Measurements from ENCODE around the gene PCDHGC5. TPM values are rescaled to one million over a fixed set of nuclear protein-coding genes. Genes with fewer than 3 reads are reported as not detected.

PCDHGC5 gene
- total and polyA plus RNA-seq, 2 donors, result 0.11 to 0.19 TPM

DNA sequence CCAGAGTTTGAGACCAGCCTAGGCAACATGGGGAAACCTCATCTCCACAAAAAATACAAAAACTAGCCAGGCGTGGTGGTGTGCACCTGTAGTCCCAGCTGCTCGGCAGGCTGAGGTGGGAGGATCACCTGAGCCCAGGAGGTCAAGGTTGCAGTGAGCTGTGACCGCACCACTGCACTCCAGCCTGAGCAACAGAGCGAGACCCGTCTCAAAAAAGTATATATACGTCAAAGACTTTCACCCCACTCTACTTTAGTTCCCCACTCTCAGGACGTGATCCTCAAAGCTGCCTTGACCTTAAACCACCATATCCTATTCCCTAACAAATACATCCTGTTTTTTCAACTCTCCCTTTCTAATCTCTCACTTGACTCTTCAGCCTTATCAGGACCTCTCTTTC, 41.0 kb downstream of the PCDHGC5 start:
- DNase-seq (ENCODE audit: low read depth in 6 of 9, low spot score in 9 of 9), result no peak

DNA sequence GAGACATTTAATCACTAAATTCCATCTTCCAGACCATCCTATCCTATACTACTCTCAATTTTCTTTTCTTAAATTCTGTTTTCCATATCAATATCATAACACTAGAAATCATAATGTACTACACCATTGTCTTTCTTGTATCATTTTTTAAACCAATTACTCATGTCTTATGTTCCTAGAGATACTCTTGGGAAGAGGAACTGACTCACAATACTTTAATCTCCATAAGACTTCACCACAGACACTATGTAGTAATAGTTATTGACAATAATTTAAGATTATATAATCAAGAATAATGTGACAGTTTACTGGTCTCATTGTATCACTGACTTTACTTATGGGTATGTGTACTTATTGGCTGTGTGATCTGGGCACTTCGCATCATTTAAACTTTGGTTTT, 43.8 kb downstream of the PCDHGC5 start:
- no peaks in the 10 kb centered on the region for H3K9me3 ChIP-seq (ENCODE audit: control insufficient read depth in 2 of 2, insufficient read depth in 1 of 2, low read length in 1 of 2)
- peaks cover 0 to 6% of the 10 kb centered on the region in 2 donors for H3K4me1 ChIP-seq (ENCODE audit: control insufficient read depth in 2 of 2, insufficient read depth in 2 of 2, low read length in 2 of 2)
- H3K27ac ChIP-seq (ENCODE audit: low read depth in 1 of 2, low read length in 1 of 2), result no peak overlapping the region
- H3K4me3 ChIP-seq (ENCODE audit: low read length in 2 of 2), result no peak overlapping the region
- 98% methylated on average over 1 of the region's 1 CpG for WGBS
- H3K36me3 ChIP-seq (ENCODE audit: control insufficient read depth in 2 of 2, insufficient read depth in 2 of 2, low read length in 1 of 2), result peaks cover 40 to 72% of the 10 kb centered on the region in 2 donors
- no peak for DNase-seq (ENCODE audit: low read depth in 6 of 9, low spot score in 9 of 9)
- H3K27me3 ChIP-seq (ENCODE audit: control insufficient read depth in 2 of 2, insufficient read depth in 1 of 2, low read length in 1 of 2), result no peaks in the 10 kb centered on the region

More for the DNA sequence above, 41.0 kb downstream of the PCDHGC5 start:
- H3K27me3 ChIP-seq (ENCODE audit: control insufficient read depth in 2 of 2, insufficient read depth in 1 of 2, low read length in 1 of 2), result no peaks in the 10 kb centered on the region
- peak overlapping the region in 1 of 2 donors; percentile 77 for H3K27ac ChIP-seq (ENCODE audit: low read depth in 1 of 2, low read length in 1 of 2)
- WGBS, result 94% methylated on average over 7 of the region's 7 CpGs
- no peaks in the 10 kb centered on the region for H3K9me3 ChIP-seq (ENCODE audit: control insufficient read depth in 2 of 2, insufficient read depth in 1 of 2, low read length in 1 of 2)
- peaks cover 55 to 90% of the 10 kb centered on the region in 2 donors for H3K36me3 ChIP-seq (ENCODE audit: control insufficient read depth in 2 of 2, insufficient read depth in 2 of 2, low read length in 1 of 2)
- no peak overlapping the region for H3K4me3 ChIP-seq (ENCODE audit: low read length in 2 of 2)
- H3K4me1 ChIP-seq (ENCODE audit: control insufficient read depth in 2 of 2, insufficient read depth in 2 of 2, low read length in 2 of 2), result peaks cover 0 to 16% of the 10 kb centered on the region in 2 donors

DNA sequence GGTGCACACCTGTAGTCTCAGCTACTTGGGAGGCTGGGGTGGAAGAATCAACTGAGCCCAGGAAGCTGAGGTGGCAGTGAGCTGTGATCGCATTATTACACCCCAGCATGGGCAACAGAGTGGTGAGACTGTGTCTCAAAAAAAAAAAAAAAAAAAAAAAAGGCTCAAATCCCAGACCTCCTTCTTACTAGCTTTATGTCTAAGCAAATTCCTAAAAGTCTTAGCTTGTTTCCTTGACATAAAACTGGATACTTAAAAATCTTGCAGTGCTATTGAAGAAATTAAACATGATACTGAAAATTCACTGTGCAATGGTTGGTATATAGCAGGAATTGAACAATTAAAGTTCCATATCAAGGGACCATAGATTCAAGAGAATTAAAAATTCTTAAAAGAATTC, 45.0 kb downstream of the PCDHGC5 start:
- DNase-seq (ENCODE audit: low read depth in 6 of 9, low spot score in 9 of 9), result no peak
- H3K4me3 ChIP-seq (ENCODE audit: low read length in 2 of 2), result no peak overlapping the region
- H3K27me3 ChIP-seq (ENCODE audit: control insufficient read depth in 2 of 2, insufficient read depth in 1 of 2, low read length in 1 of 2), result no peaks in the 10 kb centered on the region
- no peaks in the 10 kb centered on the region for H3K9me3 ChIP-seq (ENCODE audit: control insufficient read depth in 2 of 2, insufficient read depth in 1 of 2, low read length in 1 of 2)
- H3K36me3 ChIP-seq (ENCODE audit: control insufficient read depth in 2 of 2, insufficient read depth in 2 of 2, low read length in 1 of 2), result peaks cover 31 to 61% of the 10 kb centered on the region in 2 donors
- H3K27ac ChIP-seq (ENCODE audit: low read depth in 1 of 2, low read length in 1 of 2), result no peak overlapping the region
- 97% methylated on average over 1 of the region's 1 CpG for WGBS
- peaks cover 0 to 6% of the 10 kb centered on the region in 2 donors for H3K4me1 ChIP-seq (ENCODE audit: control insufficient read depth in 2 of 2, insufficient read depth in 2 of 2, low read length in 2 of 2)

DNA sequence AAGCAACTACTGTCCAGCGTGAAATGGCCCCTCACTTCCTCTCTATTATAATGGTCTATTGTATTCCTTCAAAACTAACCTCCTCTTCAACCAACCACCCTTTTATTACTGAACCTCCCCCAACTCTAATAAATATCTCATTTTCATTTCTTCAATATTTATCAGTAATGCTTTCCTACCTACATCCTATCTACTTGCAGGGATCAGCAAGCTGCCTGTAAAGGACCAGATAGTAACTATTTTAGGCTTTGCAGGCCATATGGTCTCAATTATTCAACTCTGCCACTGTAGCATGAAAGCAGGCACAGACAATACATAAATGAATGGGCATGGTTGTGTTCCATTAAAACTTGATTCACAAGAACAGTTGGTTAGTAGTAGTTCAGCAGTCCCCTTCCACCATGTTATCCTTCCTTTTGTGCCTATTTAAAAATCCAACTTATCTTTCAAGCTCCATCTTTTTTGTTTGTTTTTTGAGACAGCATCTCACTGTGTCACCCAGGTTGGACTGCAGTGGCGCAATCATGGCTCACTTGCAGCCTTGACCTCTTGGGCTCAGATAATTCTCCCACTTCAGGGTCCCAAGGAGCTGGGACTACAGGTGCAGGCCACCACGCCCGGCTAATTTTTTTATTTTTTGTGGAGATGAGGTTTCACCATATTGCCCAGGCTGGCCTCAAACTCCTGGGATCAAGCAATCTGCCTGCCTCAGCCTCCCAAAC, 45.8 kb downstream of the PCDHGC5 start:
- Histone ChIP-seq H3K9me3 (ENCODE audit: control insufficient read depth in 2 of 2, insufficient read depth in 1 of 2, low read length in 1 of 2) (no peaks in the 10 kb centered on the region), H3K36me3 (ENCODE audit: control insufficient read depth in 2 of 2, insufficient read depth in 2 of 2, low read length in 1 of 2) (peaks cover 24 to 53% of the 10 kb centered on the region in 2 donors), H3K4me3 (ENCODE audit: low read length in 2 of 2) (no peak overlapping the region), H3K27me3 (ENCODE audit: control insufficient read depth in 2 of 2, insufficient read depth in 1 of 2, low read length in 1 of 2) (no peaks in the 10 kb centered on the region), H3K27ac (ENCODE audit: low read depth in 1 of 2, low read length in 1 of 2) (no peak overlapping the region), H3K4me1 (ENCODE audit: control insufficient read depth in 2 of 2, insufficient read depth in 2 of 2, low read length in 2 of 2) (peaks cover 0 to 2% of the 10 kb centered on the region in 2 donors)
- 98% methylated on average over 4 of the region's 4 CpGs for WGBS
- DNase-seq (ENCODE audit: low read depth in 6 of 9, low spot score in 9 of 9), result no peak

Other genes with a start within 250 kb of the PCDHGC5 start
- 0.33 TPM for gene PCDHB15, start 243.7 kb upstream of the PCDHGC5 start, total RNA-seq
- 0.66 TPM for gene PCDHB15, start 243.7 kb upstream of the PCDHGC5 start, polyA plus RNA-seq
- gene SLC25A2, start 185.0 kb upstream of the PCDHGC5 start, total RNA-seq, result 0.09 TPM
- 0.16 TPM for gene SLC25A2, start 185.0 kb upstream of the PCDHGC5 start, polyA plus RNA-seq
- 138 TPM for gene TAF7, start 168.3 kb upstream of the PCDHGC5 start, total RNA-seq
- 174 TPM for gene TAF7, start 168.3 kb upstream of the PCDHGC5 start, polyA plus RNA-seq
- 0.09 TPM for gene PCDHGA1, start 158.6 kb upstream of the PCDHGC5 start, total RNA-seq
- 0.16 TPM for gene PCDHGA1, start 158.6 kb upstream of the PCDHGC5 start, polyA plus RNA-seq
- gene PCDHGA2, start 150.3 kb upstream of the PCDHGC5 start, total RNA-seq, result 0.19 TPM
- 0.46 TPM for gene PCDHGA2, start 150.3 kb upstream of the PCDHGC5 start, polyA plus RNA-seq
- 0.19 TPM for gene PCDHGA3, start 145.3 kb upstream of the PCDHGC5 start, total RNA-seq
- gene PCDHGA3, start 145.3 kb upstream of the PCDHGC5 start, polyA plus RNA-seq, result 0.11 TPM
- 0.14 TPM for gene PCDHGB1, start 139.0 kb upstream of the PCDHGC5 start, total RNA-seq
- gene PCDHGB1, start 139.0 kb upstream of the PCDHGC5 start, polyA plus RNA-seq, result 0.11 TPM
- 0.19 TPM for gene PCDHGA4, start 134.1 kb upstream of the PCDHGC5 start, total RNA-seq
- gene PCDHGA4, start 134.1 kb upstream of the PCDHGC5 start, polyA plus RNA-seq, result 0.11 TPM
- 0.28 TPM for gene PCDHGB2, start 129.1 kb upstream of the PCDHGC5 start, total RNA-seq
- 0.21 TPM for gene PCDHGB2, start 129.1 kb upstream of the PCDHGC5 start, polyA plus RNA-seq
- 0.19 TPM for gene PCDHGA5, start 124.9 kb upstream of the PCDHGC5 start, total RNA-seq
- gene PCDHGA5, start 124.9 kb upstream of the PCDHGC5 start, polyA plus RNA-seq, result 0.18 TPM
- 0.33 TPM for gene PCDHGB3, start 118.8 kb upstream of the PCDHGC5 start, total RNA-seq
- 0.14 TPM for gene PCDHGB3, start 118.8 kb upstream of the PCDHGC5 start, polyA plus RNA-seq
- 0.47 TPM for gene PCDHGA6, start 115.2 kb upstream of the PCDHGC5 start, total RNA-seq
- gene PCDHGA6, start 115.2 kb upstream of the PCDHGC5 start, polyA plus RNA-seq, result 1.2 TPM
- 0.28 TPM for gene PCDHGA7, start 106.3 kb upstream of the PCDHGC5 start, total RNA-seq
- 0.46 TPM for gene PCDHGA7, start 106.3 kb upstream of the PCDHGC5 start, polyA plus RNA-seq
- gene PCDHGB4, start 101.4 kb upstream of the PCDHGC5 start, total RNA-seq, result 1.0 TPM
- gene PCDHGB4, start 101.4 kb upstream of the PCDHGC5 start, polyA plus RNA-seq, result 1.6 TPM
- 0.19 TPM for gene PCDHGA8, start 96.4 kb upstream of the PCDHGC5 start, total RNA-seq
- gene PCDHGA8, start 96.4 kb upstream of the PCDHGC5 start, polyA plus RNA-seq, result 0.18 TPM
- gene PCDHGB5, start 91.1 kb upstream of the PCDHGC5 start, total RNA-seq, result 1.6 TPM
- 1.1 TPM for gene PCDHGB5, start 91.1 kb upstream of the PCDHGC5 start, polyA plus RNA-seq
- 0.66 TPM for gene PCDHGA9, start 86.3 kb upstream of the PCDHGC5 start, total RNA-seq
- 0.75 TPM for gene PCDHGA9, start 86.3 kb upstream of the PCDHGC5 start, polyA plus RNA-seq
- 0.61 TPM for gene PCDHGB6, start 81.1 kb upstream of the PCDHGC5 start, total RNA-seq
- 1.1 TPM for gene PCDHGB6, start 81.1 kb upstream of the PCDHGC5 start, polyA plus RNA-seq
- 0.61 TPM for gene PCDHGA10, start 76.1 kb upstream of the PCDHGC5 start, total RNA-seq
- gene PCDHGA10, start 76.1 kb upstream of the PCDHGC5 start, polyA plus RNA-seq, result 0.87 TPM
- 0.85 TPM for gene PCDHGB7, start 71.4 kb upstream of the PCDHGC5 start, total RNA-seq
- 1.2 TPM for gene PCDHGB7, start 71.4 kb upstream of the PCDHGC5 start, polyA plus RNA-seq
- 0.42 TPM for gene PCDHGA11, start 68.0 kb upstream of the PCDHGC5 start, total RNA-seq
- gene PCDHGA11, start 68.0 kb upstream of the PCDHGC5 start, polyA plus RNA-seq, result 0.68 TPM
- 0.80 TPM for gene PCDHGA12, start 58.6 kb upstream of the PCDHGC5 start, total RNA-seq
- 0.71 TPM for gene PCDHGA12, start 58.6 kb upstream of the PCDHGC5 start, polyA plus RNA-seq
- gene PCDHGC3, start 13.1 kb upstream of the PCDHGC5 start, total RNA-seq, result 5.5 TPM
- gene PCDHGC3, start 13.1 kb upstream of the PCDHGC5 start, polyA plus RNA-seq, result 28.7 TPM
- gene PCDHGC4, start 4.1 kb upstream of the PCDHGC5 start, total RNA-seq, result 0.19 TPM
- 0.05 TPM for gene PCDHGC4, start 4.1 kb upstream of the PCDHGC5 start, polyA plus RNA-seq
- gene DIAPH1, start 129.9 kb downstream of the PCDHGC5 start, total RNA-seq, result 28.0 TPM
- 80.0 TPM for gene DIAPH1, start 129.9 kb downstream of the PCDHGC5 start, polyA plus RNA-seq
- 55.0 TPM for gene HDAC3, start 147.8 kb downstream of the PCDHGC5 start, total RNA-seq
- gene HDAC3, start 147.8 kb downstream of the PCDHGC5 start, polyA plus RNA-seq, result 82.9 TPM
- gene RELL2, start 147.9 kb downstream of the PCDHGC5 start, total RNA-seq, result 10.0 TPM
- 20.8 TPM for gene RELL2, start 147.9 kb downstream of the PCDHGC5 start, polyA plus RNA-seq
- gene FCHSD1, start 162.3 kb downstream of the PCDHGC5 start, total RNA-seq, result 11.1 TPM
- gene FCHSD1, start 162.3 kb downstream of the PCDHGC5 start, polyA plus RNA-seq, result 29.8 TPM
- gene ARAP3, start 193.1 kb downstream of the PCDHGC5 start, total RNA-seq, result 0.71 TPM
- gene ARAP3, start 193.1 kb downstream of the PCDHGC5 start, polyA plus RNA-seq, result 4.2 TPM